Transverse colon (tissue), 3 donors: Measurements from ENCODE around the gene ANKRD1.

Experiments
- CTCF ChIP-seq, 5 experiments: fragments of 200-600 bp in 3 of 5; fragments of 450-650 bp in 2 of 5; sonication (generic) in 3 of 5; IDR thresholded peaks; 1 replicate in 2 of 5; 2 replicates in 3 of 5; pipeline ENCODE4 v1.5.1; 2016 to 2017; ENCODE audit warnings: antibody characterized with exemption in 5 of 5, inconsistent platforms in 3 of 5, mild to moderate bottlenecking in 2 of 5, moderate library complexity in 1 of 5
- POLR2A ChIP-seq: fragments of 450-650 bp; IDR thresholded peaks from one replicate; pipeline ENCODE4 v1.6.1; 2016; ENCODE audit warnings: antibody characterized with exemption, mild to moderate bottlenecking, moderate library complexity

- TF ChIP-seq CTCF (IDR thresholded peaks at IDR 0.05) (no peak), POLR2A (no peak)
Observed at GRCh38 chr10:90912854-90913479, 7.9 kb downstream of the ANKRD1 start.
